Kidney (tissue), 14 donors: Measurements from ENCODE around the gene TTC27. TPM values are rescaled to one million over a fixed set of nuclear protein-coding genes. Genes with fewer than 3 reads are reported as not detected.

Experiments
- DNase-seq, 5 donors: peaks; one replicate each; pipeline ENCODE4 v3.0.0-alpha.2; 2013 to 2020
- FAIRE-seq: peaks from 2 replicates; lab custom pipeline; 2012; peaks lifted over from hg19 to GRCh38; lab: Jason Lieb, UNC
- H3K27ac ChIP-seq, 2 donors: one replicate each; pipeline ENCODE4 v1.7.0; 2013; ENCODE audit warnings: low read depth in 2 of 2, low read length in 2 of 2, inconsistent platforms in 1 of 2
- H3K27me3 ChIP-seq: one replicate; pipeline ENCODE4 v1.7.1; 2013; ENCODE audit warnings: low read length, inconsistent platforms; ENCODE audit not compliant: control insufficient read depth, insufficient read depth
- H3K36me3 ChIP-seq, 3 donors: one replicate each; pipeline versions ENCODE4 v1.7.0 to v1.7.1; 2013; ENCODE audit warnings: low read length in 3 of 3, control low read depth in 1 of 3, inconsistent platforms in 1 of 3; ENCODE audit not compliant: insufficient read depth in 3 of 3, control insufficient read depth in 2 of 3
- H3K4me1 ChIP-seq, 3 donors: one replicate each; pipeline versions ENCODE4 v1.7.0 to v1.7.1; 2013; ENCODE audit warnings: low read length in 3 of 3, inconsistent platforms in 1 of 3, low read depth in 1 of 3; ENCODE audit not compliant: control insufficient read depth in 2 of 3, insufficient read depth in 2 of 3
- H3K4me3 ChIP-seq, 3 donors: one replicate each; pipeline versions ENCODE4 v1.7.0 to v1.8.1; 2013; ENCODE audit warnings: low read length in 3 of 3, control low read depth in 1 of 3, inconsistent platforms in 1 of 3
- H3K9ac ChIP-seq, 3 donors: one replicate each; pipeline versions ENCODE4 v1.7.0 to v1.7.1; 2013; ENCODE audit warnings: low read length in 3 of 3, control low read depth in 1 of 3, inconsistent platforms in 1 of 3
- H3K9me3 ChIP-seq, 3 donors: one replicate each; pipeline versions ENCODE4 v1.7.0 to v1.7.1; 2013; ENCODE audit warnings: low read length in 3 of 3, control low read depth in 1 of 3, inconsistent platforms in 1 of 3; ENCODE audit not compliant: control insufficient read depth in 2 of 3, insufficient read depth in 1 of 3
- CTCF ChIP-seq: IDR thresholded peaks from 3 replicates; pipeline ENCODE4 v1.5.1; 2012; ENCODE audit warnings: mild to moderate bottlenecking, moderate library complexity, borderline replicate concordance; ENCODE audit not compliant: insufficient read depth; ENCODE audit errors: extremely low read depth
- intact Hi-C: fragments of 100-400 bp; cut with DNase I; formaldehyde crosslinking; loops from one replicate; pipeline ENCODE4 v1.11.1; 2022
- polyA plus RNA-seq: library from polyadenylated mRNA; stranded (reverse); fragments of 350-450 nt; fragmentation: Illumina TruSeq; extraction: RNeasy Lipid Tissue Mini Kit (QIAGEN cat#74804); gene quantifications from one replicate; pipeline ENCODE4 v1.2.3, GENCODE V29; 2014; ENCODE audit warnings: low read depth, low replicate concordance; ENCODE audit not compliant: insufficient read depth
- total RNA-seq: library from RNA; stranded (reverse); fragmentation: NEBNext Ultra II Directional; extraction: Animal tissue kit (Norgen Biotek cat#: 25700); gene quantifications from one replicate; pipeline ENCODE4 v1.2.1, GENCODE V29; 2021
- donor health status: control.
- donor health status: control.
- donor health status: control.
- donor health status: control.
- donor health status: control.
- donor health status: DM: yes; HTN: yes; CAD: no.
- donor health status: Normal renal cell carcinoma (clear cell type).

The TTC27 gene
- total and polyA plus RNA-seq, 2 donors from 2014 or later, result 8.0 to 19.7 TPM

GRCh38 chr2:32719933-32720716 is 92.3 kb downstream of the TTC27 start:
- no peaks in the 10 kb centered on the region for H3K4me1 ChIP-seq

GRCh38 chr2:32720771-32721170 is 92.9 kb downstream of the TTC27 start:
- H3K36me3 ChIP-seq, result peaks cover 0 to 2% (median 0%) of the 10 kb centered on the region in 3 donors
- H3K27ac ChIP-seq, result no peak overlapping the region
- no peak overlapping the region for H3K9ac ChIP-seq
- no peak for TF ChIP-seq CTCF
- DNase-seq, result no peak
- no peak for FAIRE-seq
- intact Hi-C loops, result no loop called here
- no peaks in the 10 kb centered on the region for H3K9me3 ChIP-seq
- H3K27me3 ChIP-seq, result no peaks in the 10 kb centered on the region
- H3K4me3 ChIP-seq, result no peak overlapping the region
- H3K4me1 ChIP-seq, result no peaks in the 10 kb centered on the region

More at GRCh38 chr2:32719933-32720716, 92.3 kb downstream of the TTC27 start:
- Histone ChIP-seq H3K9ac (no peak overlapping the region), H3K9me3 (no peaks in the 10 kb centered on the region), H3K27me3 (no peaks in the 10 kb centered on the region), H3K27ac (no peak overlapping the region), H3K36me3 (peaks cover 0 to 2% (median 0%) of the 10 kb centered on the region in 3 donors), H3K4me3 (no peak overlapping the region)
- intact Hi-C loops, result no loop called here
- TF ChIP-seq CTCF, result no peak
- FAIRE-seq (no peak), DNase-seq (no peak)

- Histone ChIP-seq H3K27ac (no peak overlapping the region), H3K27me3 (no peaks in the 10 kb centered on the region), H3K9ac (no peak overlapping the region), H3K9me3 (no peaks in the 10 kb centered on the region), H3K36me3 (peaks cover 0 to 2% (median 0%) of the 10 kb centered on the region in 3 donors), H3K4me3 (no peak overlapping the region), H3K4me1 (no peaks in the 10 kb centered on the region)
- TF ChIP-seq CTCF, result no peak
- intact Hi-C loops, result no loop called here
- FAIRE-seq, result no peak
- DNase-seq, result no peak
Measured at GRCh38 chr2:32721376-32721775, 93.5 kb downstream of the TTC27 start.
